Prostate gland (tissue), 2 donors: ENCODE data around the gene FES.

Experiments used
- POLR2A ChIP-seq: fragments of 450-650 bp; IDR thresholded peaks from one replicate; pipeline ENCODE4 v1.6.1; 2016; ENCODE audit warnings: antibody characterized with exemption, mild to moderate bottlenecking
- TF ChIP-seq, protein P1 (sequence below), 4 experiments: fragments of 200-600 bp in 2 of 4; fragments of 450-650 bp in 2 of 4; sonication (generic) in 2 of 4; IDR thresholded peaks; 1 replicate in 3 of 4; 2 replicates in 1 of 4; pipeline ENCODE4 v1.5.1; 2016 to 2019; ENCODE audit warnings: antibody characterized with exemption in 4 of 4, mild to moderate bottlenecking in 2 of 4, moderate library complexity in 2 of 4

DNA sequence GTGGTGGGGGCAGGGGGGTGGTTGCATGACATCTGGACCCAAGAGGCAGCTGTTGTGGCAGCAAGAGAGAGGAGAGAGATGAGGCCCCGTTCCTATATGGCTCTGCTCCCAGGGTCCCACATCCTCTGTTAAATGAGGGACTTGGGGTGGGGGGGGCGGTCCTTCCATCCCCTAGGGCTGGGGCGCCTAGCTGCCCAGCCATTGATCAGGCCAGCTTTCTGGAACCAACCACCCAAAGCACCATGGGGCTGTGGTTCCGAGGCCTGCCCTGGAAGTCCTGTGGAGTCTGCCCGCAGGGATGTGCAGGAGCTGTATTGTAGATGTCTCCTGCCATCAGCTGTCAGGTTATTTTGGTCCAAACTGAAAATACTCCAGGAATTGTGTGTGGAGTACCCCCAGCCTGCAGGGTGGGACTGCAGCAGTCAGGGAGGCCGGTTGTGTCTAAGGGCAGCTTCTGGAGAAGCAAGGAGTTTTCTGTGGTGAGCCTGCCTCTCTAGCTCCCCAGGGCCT lies 10.8 kb upstream of the FES start:
- TF ChIP-seq, protein P1, sequence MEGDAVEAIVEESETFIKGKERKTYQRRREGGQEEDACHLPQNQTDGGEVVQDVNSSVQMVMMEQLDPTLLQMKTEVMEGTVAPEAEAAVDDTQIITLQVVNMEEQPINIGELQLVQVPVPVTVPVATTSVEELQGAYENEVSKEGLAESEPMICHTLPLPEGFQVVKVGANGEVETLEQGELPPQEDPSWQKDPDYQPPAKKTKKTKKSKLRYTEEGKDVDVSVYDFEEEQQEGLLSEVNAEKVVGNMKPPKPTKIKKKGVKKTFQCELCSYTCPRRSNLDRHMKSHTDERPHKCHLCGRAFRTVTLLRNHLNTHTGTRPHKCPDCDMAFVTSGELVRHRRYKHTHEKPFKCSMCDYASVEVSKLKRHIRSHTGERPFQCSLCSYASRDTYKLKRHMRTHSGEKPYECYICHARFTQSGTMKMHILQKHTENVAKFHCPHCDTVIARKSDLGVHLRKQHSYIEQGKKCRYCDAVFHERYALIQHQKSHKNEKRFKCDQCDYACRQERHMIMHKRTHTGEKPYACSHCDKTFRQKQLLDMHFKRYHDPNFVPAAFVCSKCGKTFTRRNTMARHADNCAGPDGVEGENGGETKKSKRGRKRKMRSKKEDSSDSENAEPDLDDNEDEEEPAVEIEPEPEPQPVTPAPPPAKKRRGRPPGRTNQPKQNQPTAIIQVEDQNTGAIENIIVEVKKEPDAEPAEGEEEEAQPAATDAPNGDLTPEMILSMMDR (IDR thresholded peaks at IDR 0.05): no peak
- no peak for TF ChIP-seq POLR2A
